ENCODE results near the gene FAM229B.

Gene FAM229B, protein sequence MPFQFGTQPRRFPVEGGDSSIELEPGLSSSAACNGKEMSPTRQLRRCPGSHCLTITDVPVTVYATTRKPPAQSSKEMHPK
- 0.61 to 1.2 (median 0.77) reads per million in 3 donors for total RNA-seq

DNA sequence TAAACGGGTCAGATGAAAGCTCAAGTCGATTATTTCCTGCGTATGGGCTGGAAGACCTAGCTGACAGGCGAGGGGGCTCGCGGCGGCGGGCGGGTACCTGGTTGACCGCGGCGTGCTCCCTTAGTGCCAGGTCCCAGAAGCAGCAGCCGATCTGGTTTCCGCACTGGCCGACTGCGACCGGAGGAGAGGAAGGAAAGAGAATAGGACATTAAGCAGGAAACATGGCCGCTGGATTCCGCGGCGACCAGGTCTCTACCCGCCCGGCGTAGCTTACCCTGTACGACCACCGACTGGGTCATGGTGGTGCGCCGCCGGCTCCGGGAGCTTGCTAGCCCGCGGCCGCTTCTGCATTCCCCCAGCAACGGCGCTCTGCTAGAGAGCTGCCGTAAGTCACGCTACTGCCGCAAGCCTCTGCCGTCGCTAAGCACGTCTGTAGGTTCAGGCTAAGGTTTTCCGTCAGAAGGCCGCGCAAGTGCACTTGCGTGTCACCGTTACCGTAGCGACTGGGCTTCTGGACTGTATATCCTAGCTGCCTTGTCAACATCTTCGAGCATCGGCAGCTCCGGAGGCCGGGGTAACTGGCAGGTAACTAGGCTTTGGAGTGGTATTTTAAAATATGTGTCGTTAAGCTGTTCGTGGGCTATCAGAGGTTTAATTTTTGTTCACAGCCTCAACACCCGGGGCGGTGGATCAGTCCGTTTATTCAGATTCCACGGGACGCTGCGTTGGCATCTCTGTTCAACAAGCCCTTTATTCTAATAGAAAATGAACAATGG lies at the start of gene FAM229B, which contains the start of gene TUBE1:
Gene FAM229B (plus strand): TSS at position 456 of the 776 bp plus-strand sequence. CDS start 11,693 bp downstream, outside the sequence.
Gene TUBE1 (minus strand): TSS at position 347 of the 776 bp plus-strand sequence. CDS start 48 bp downstream, at position 299.
- peak; percentile 77 to 85 (median 84) for DNase-seq
- Histone ChIP-seq H3K27ac (ENCODE audit: insufficient read depth, low read length, poor library complexity, severe bottlenecking) (peak within 1 kb of the TSS; percentile 82), H3K27me3 (replicated peaks; ENCODE audit: control insufficient read depth, insufficient read depth, low read length, poor library complexity, severe bottlenecking) (no peaks in the 10 kb centered on the region), H3K4me1 (ENCODE audit: control insufficient read depth, insufficient read depth, low read length, poor library complexity, severe bottlenecking) (no peaks in the 10 kb centered on the region), H3K9me3 (ENCODE audit: control insufficient read depth, low read length) (no peaks in the 10 kb centered on the region), H3K36me3 (ENCODE audit: control insufficient read depth, insufficient read depth, low read length) (peaks cover 3% of the 10 kb centered on the region), H3K4me3 (ENCODE audit: insufficient read depth, low read depth, low read length, poor library complexity, severe bottlenecking) (peak within 1 kb of the TSS; percentile 91)

DNA sequence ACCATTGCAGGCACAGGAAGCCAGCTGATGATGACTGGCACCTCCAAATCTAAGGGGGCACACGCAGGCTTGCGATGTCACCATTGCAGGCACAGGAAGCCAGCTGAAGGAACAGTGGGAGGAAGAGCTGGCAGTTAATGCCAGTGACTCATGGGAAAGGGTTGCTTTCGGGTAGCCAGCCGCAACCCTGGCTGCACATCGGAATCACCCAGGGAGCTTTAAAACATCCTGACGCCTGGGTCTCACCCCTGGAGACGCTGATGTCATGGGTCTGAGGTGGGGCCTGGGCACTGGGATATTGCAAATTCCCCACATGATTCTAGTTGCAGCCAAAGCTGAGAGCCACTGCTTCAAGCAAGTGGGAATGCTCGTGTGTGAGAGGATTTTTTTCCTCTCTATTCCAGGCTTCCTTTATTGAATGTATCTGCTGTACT lies 49.6 kb upstream of the FAM229B start:
- Histone ChIP-seq H3K4me1 (ENCODE audit: control insufficient read depth, insufficient read depth, low read length, poor library complexity, severe bottlenecking) (peaks cover 11% of the 10 kb centered on the region), H3K27ac (ENCODE audit: insufficient read depth, low read length, poor library complexity, severe bottlenecking) (no peak overlapping the region), H3K27me3 (replicated peaks; ENCODE audit: control insufficient read depth, insufficient read depth, low read length, poor library complexity, severe bottlenecking) (no peaks in the 10 kb centered on the region), H3K36me3 (ENCODE audit: control insufficient read depth, insufficient read depth, low read length) (no peaks in the 10 kb centered on the region), H3K4me3 (ENCODE audit: insufficient read depth, low read depth, low read length, poor library complexity, severe bottlenecking) (no peak overlapping the region), H3K9me3 (ENCODE audit: control insufficient read depth, low read length) (no peaks in the 10 kb centered on the region)
- DNase-seq = no peak

DNA sequence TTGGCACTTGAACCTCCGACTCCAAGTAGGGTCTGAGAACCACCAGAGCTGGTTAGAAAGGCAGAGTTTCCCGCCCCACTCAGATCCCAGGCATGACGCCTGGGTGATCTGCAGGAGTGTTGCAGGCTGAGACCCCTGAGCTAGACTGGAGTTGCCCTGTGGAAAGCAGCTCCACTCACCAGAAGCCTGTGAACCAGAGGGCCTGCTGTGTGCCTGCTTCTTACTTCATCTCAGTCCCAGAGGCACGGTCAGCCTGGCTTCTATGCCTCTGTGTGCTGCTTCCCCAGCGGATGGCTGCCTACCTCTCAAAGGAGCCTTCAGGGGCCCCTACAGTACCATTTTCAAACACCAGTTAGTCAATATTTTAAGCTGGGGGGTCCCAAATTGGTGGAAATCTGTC lies 49.1 kb upstream of the FAM229B start:
- H3K4me1 ChIP-seq (ENCODE audit: control insufficient read depth, insufficient read depth, low read length, poor library complexity, severe bottlenecking) = peaks cover 12% of the 10 kb centered on the region

GRCh38 chr6:112038756-112039430 lies 48.5 kb upstream of the FAM229B start:
- peaks cover 5% of the 10 kb centered on the region for H3K4me1 ChIP-seq (ENCODE audit: control insufficient read depth, insufficient read depth, low read length, poor library complexity, severe bottlenecking)

More for the DNA sequence above, 49.1 kb upstream of the FAM229B start:
- H3K9me3 ChIP-seq (ENCODE audit: control insufficient read depth, low read length) = no peaks in the 10 kb centered on the region
- H3K27me3 ChIP-seq (replicated peaks; ENCODE audit: control insufficient read depth, insufficient read depth, low read length, poor library complexity, severe bottlenecking) = no peaks in the 10 kb centered on the region
- no peak overlapping the region for H3K27ac ChIP-seq (ENCODE audit: insufficient read depth, low read length, poor library complexity, severe bottlenecking)
- no peak for DNase-seq
- H3K36me3 ChIP-seq (ENCODE audit: control insufficient read depth, insufficient read depth, low read length) = no peaks in the 10 kb centered on the region
- H3K4me3 ChIP-seq (ENCODE audit: insufficient read depth, low read depth, low read length, poor library complexity, severe bottlenecking) = no peak overlapping the region

DNA sequence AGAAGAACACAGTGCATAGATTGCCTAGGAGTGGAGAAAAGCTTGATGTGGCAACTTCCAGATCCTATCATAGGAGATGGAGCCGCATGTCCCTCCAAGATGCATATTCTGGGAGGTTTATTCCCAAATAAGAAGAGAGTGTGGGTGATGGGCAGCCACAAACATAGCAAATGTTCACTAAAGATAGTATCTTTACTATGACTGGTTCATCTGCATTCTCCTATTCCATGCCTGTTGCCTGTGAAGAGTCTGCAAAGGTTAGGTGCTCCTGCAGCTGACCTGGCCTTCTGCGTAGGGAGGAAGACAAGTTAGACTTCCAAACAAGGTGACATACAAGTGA lies 48.0 kb upstream of the FAM229B start:
- H3K4me1 ChIP-seq (ENCODE audit: control insufficient read depth, insufficient read depth, low read length, poor library complexity, severe bottlenecking) = peaks cover 4% of the 10 kb centered on the region

More at GRCh38 chr6:112038756-112039430, 48.5 kb upstream of the FAM229B start:
- H3K27me3 ChIP-seq (replicated peaks; ENCODE audit: control insufficient read depth, insufficient read depth, low read length, poor library complexity, severe bottlenecking) = no peaks in the 10 kb centered on the region
- H3K36me3 ChIP-seq (ENCODE audit: control insufficient read depth, insufficient read depth, low read length) = no peaks in the 10 kb centered on the region
- H3K9me3 ChIP-seq (ENCODE audit: control insufficient read depth, low read length) = no peaks in the 10 kb centered on the region
- no peak overlapping the region for H3K27ac ChIP-seq (ENCODE audit: insufficient read depth, low read length, poor library complexity, severe bottlenecking)
- H3K4me3 ChIP-seq (ENCODE audit: insufficient read depth, low read depth, low read length, poor library complexity, severe bottlenecking) = no peak overlapping the region
- DNase-seq = no peak

DNA sequence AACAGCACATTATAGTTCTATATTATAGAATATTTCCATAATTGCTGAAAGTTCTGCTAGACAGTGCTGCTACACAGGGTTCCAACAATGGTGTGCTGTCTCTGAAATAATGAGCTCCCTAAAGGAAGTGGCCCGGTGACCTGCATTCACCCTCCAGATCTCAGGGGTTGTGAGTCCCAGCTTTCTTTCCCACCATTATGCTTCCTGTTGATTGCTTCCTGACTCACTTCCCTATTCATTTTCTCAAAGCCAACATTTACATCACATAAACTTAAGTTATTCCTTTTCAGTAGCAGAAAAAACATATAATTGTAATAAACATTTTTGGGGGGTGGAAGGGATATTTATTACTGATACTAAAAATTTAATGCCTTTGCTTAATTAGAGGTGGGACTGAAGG lies 46.4 kb upstream of the FAM229B start:
- Histone ChIP-seq H3K4me1 (ENCODE audit: control insufficient read depth, insufficient read depth, low read length, poor library complexity, severe bottlenecking) (peaks cover 4% of the 10 kb centered on the region), H3K36me3 (ENCODE audit: control insufficient read depth, insufficient read depth, low read length) (no peaks in the 10 kb centered on the region), H3K27me3 (replicated peaks; ENCODE audit: control insufficient read depth, insufficient read depth, low read length, poor library complexity, severe bottlenecking) (no peaks in the 10 kb centered on the region), H3K9me3 (ENCODE audit: control insufficient read depth, low read length) (no peaks in the 10 kb centered on the region), H3K27ac (ENCODE audit: insufficient read depth, low read length, poor library complexity, severe bottlenecking) (no peak overlapping the region), H3K4me3 (ENCODE audit: insufficient read depth, low read depth, low read length, poor library complexity, severe bottlenecking) (no peak overlapping the region)
- DNase-seq = no peak

More for the DNA sequence above, 48.0 kb upstream of the FAM229B start:
- Histone ChIP-seq H3K27ac (ENCODE audit: insufficient read depth, low read length, poor library complexity, severe bottlenecking) (no peak overlapping the region), H3K4me3 (ENCODE audit: insufficient read depth, low read depth, low read length, poor library complexity, severe bottlenecking) (no peak overlapping the region), H3K27me3 (replicated peaks; ENCODE audit: control insufficient read depth, insufficient read depth, low read length, poor library complexity, severe bottlenecking) (no peaks in the 10 kb centered on the region), H3K36me3 (ENCODE audit: control insufficient read depth, insufficient read depth, low read length) (no peaks in the 10 kb centered on the region), H3K9me3 (ENCODE audit: control insufficient read depth, low read length) (no peaks in the 10 kb centered on the region)
- no peak for DNase-seq

DNA sequence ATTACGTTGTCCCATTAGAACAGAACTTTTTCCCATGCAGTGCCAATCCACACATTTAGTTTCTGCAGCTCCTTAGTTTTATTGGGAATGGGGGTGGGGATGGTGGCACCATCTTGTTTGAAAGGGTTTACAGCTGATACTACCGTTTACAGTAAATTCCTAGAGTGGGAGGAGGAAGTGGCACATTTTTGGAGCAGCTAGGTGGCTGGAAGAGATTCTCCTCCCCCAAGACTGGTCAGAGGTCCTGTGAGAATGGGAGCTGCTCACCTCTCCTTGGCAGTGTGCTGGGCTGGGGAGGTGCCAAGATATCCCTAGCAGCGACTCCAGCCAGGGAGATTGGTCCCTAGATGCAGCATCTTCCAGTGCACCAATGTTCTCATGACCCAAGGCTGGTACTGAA lies 45.9 kb upstream of the FAM229B start:
- Histone ChIP-seq H3K4me3 (ENCODE audit: insufficient read depth, low read depth, low read length, poor library complexity, severe bottlenecking) (no peak overlapping the region), H3K4me1 (ENCODE audit: control insufficient read depth, insufficient read depth, low read length, poor library complexity, severe bottlenecking) (peaks cover 4% of the 10 kb centered on the region), H3K9me3 (ENCODE audit: control insufficient read depth, low read length) (no peaks in the 10 kb centered on the region), H3K27me3 (replicated peaks; ENCODE audit: control insufficient read depth, insufficient read depth, low read length, poor library complexity, severe bottlenecking) (no peaks in the 10 kb centered on the region), H3K27ac (ENCODE audit: insufficient read depth, low read length, poor library complexity, severe bottlenecking) (no peak overlapping the region), H3K36me3 (ENCODE audit: control insufficient read depth, insufficient read depth, low read length) (no peaks in the 10 kb centered on the region)
- no peak for DNase-seq

- Histone ChIP-seq H3K27ac (ENCODE audit: insufficient read depth, low read length, poor library complexity, severe bottlenecking) (peak overlapping the region; percentile 94), H3K9me3 (ENCODE audit: control insufficient read depth, low read length) (no peaks in the 10 kb centered on the region), H3K27me3 (replicated peaks; ENCODE audit: control insufficient read depth, insufficient read depth, low read length, poor library complexity, severe bottlenecking) (no peaks in the 10 kb centered on the region), H3K4me3 (ENCODE audit: insufficient read depth, low read depth, low read length, poor library complexity, severe bottlenecking) (peak overlapping the region; percentile 70), H3K36me3 (ENCODE audit: control insufficient read depth, insufficient read depth, low read length) (no peaks in the 10 kb centered on the region), H3K4me1 (ENCODE audit: control insufficient read depth, insufficient read depth, low read length, poor library complexity, severe bottlenecking) (peaks cover 4% of the 10 kb centered on the region)
- DNase-seq = peak; percentile 84 to 89 (median 85)
Measured at GRCh38 chr6:112043032-112044007, 44.1 kb upstream of the FAM229B start.

GRCh38 chr6:112044196-112044595 lies 43.2 kb upstream of the FAM229B start:
- Histone ChIP-seq H3K9me3 (ENCODE audit: control insufficient read depth, low read length) (no peaks in the 10 kb centered on the region), H3K27me3 (replicated peaks; ENCODE audit: control insufficient read depth, insufficient read depth, low read length, poor library complexity, severe bottlenecking) (no peaks in the 10 kb centered on the region), H3K4me3 (ENCODE audit: insufficient read depth, low read depth, low read length, poor library complexity, severe bottlenecking) (no peak overlapping the region), H3K27ac (ENCODE audit: insufficient read depth, low read length, poor library complexity, severe bottlenecking) (peak overlapping the region; percentile 94), H3K36me3 (ENCODE audit: control insufficient read depth, insufficient read depth, low read length) (no peaks in the 10 kb centered on the region), H3K4me1 (ENCODE audit: control insufficient read depth, insufficient read depth, low read length, poor library complexity, severe bottlenecking) (peaks cover 4% of the 10 kb centered on the region)
- DNase-seq = no peak
